GM23338 (cell line): ENCODE data around the gene TBC1D9. TPM values are rescaled to one million over a fixed set of nuclear protein-coding genes. Genes with fewer than 3 reads are reported as not detected.

ENCODE experiments used
- ATAC-seq: fragments of 200-7000 bp; cut with Tn5 transposase; 3 replicates; pipeline ENCODE4 v1.9.1; 2020
- DNase-seq: peaks from one replicate; pipeline ENCODE4 v3.0.0-alpha.2; 2015; ENCODE audit warnings: low spot score
- H2AFZ ChIP-seq: fragments of 200-600 bp; sonication (generic); 2 replicates; pipeline ENCODE4 v1.8.0; 2016; ENCODE audit warnings: antibody characterized with exemption, mild to moderate bottlenecking, moderate library complexity
- H3F3A ChIP-seq: fragments of 200-600 bp; sonication (generic); replicated peaks from 2 replicates; pipeline ENCODE4 v1.8.0; 2017; ENCODE audit warnings: antibody characterized with exemption, mixed run types, low read depth
- H3K27ac ChIP-seq: fragments of 200-600 bp; sonication (generic); 2 replicates; pipeline ENCODE4 v1.6.1; 2016; ENCODE audit warnings: low read depth
- H3K27me3 ChIP-seq: fragments of 200-600 bp; sonication (generic); 2 replicates; pipeline ENCODE4 v1.8.0; 2016; ENCODE audit warnings: mild to moderate bottlenecking, mixed run types, moderate library complexity; ENCODE audit not compliant: insufficient read depth
- H3K36me3 ChIP-seq: fragments of 200-600 bp; sonication (generic); 2 replicates; pipeline ENCODE4 v1.8.0; 2016; ENCODE audit warnings: mild to moderate bottlenecking; ENCODE audit not compliant: insufficient read depth
- H3K4me1 ChIP-seq: fragments of 200-600 bp; sonication (generic); 2 replicates; pipeline ENCODE4 v1.8.0; 2016; ENCODE audit warnings: mild to moderate bottlenecking, moderate library complexity; ENCODE audit not compliant: insufficient read depth
- H3K4me2 ChIP-seq: fragments of 200-600 bp; sonication (generic); 2 replicates; pipeline ENCODE4 v1.7.1; 2017; ENCODE audit warnings: mixed run types
- H3K4me3 ChIP-seq: fragments of 200-600 bp; sonication (generic); 2 replicates; pipeline ENCODE4 v1.6.1; 2016; ENCODE audit warnings: mixed run types
- H3K79me2 ChIP-seq: fragments of 200-600 bp; sonication (generic); replicated peaks from 2 replicates; pipeline ENCODE4 v1.8.0; 2017; ENCODE audit warnings: mild to moderate bottlenecking; ENCODE audit not compliant: insufficient read depth
- H3K9me2 ChIP-seq: fragments of 200-600 bp; sonication (generic); 2 replicates; pipeline ENCODE4 v1.8.0; 2017; ENCODE audit not compliant: insufficient read depth
- H4K20me1 ChIP-seq: fragments of 200-600 bp; sonication (generic); replicated peaks from 2 replicates; pipeline ENCODE4 v1.8.0; 2017; ENCODE audit warnings: mild to moderate bottlenecking; ENCODE audit not compliant: insufficient read depth
- H3K27ac Mint-ChIP-seq: 2 replicates; pipeline ENCODE4 v1.8.0; 2020; ENCODE audit warnings: inconsistent platforms, mild to moderate bottlenecking, moderate library complexity, mixed read lengths
- H3K27me3 Mint-ChIP-seq: 3 replicates; pipeline ENCODE4 v1.8.0; 2022; ENCODE audit warnings: low read depth, mild to moderate bottlenecking, moderate library complexity, mixed read lengths, inconsistent platforms; ENCODE audit not compliant: insufficient read depth, poor library complexity
- H3K36me3 Mint-ChIP-seq: 3 replicates; pipeline ENCODE4 v1.8.0; 2021; ENCODE audit warnings: low read depth, mild to moderate bottlenecking, inconsistent platforms, moderate library complexity, mixed read lengths
- H3K4me1 Mint-ChIP-seq: 3 replicates; pipeline ENCODE4 v1.8.0; 2020; ENCODE audit warnings: mild to moderate bottlenecking, inconsistent platforms, mixed read lengths
- H3K4me3 Mint-ChIP-seq: 3 replicates; pipeline ENCODE4 v1.8.0; 2021; ENCODE audit warnings: moderate library complexity, mild to moderate bottlenecking, inconsistent platforms, mixed read lengths
- H3K9me3 Mint-ChIP-seq: 3 replicates; pipeline ENCODE4 v1.8.0; 2020; ENCODE audit warnings: moderate library complexity, mild to moderate bottlenecking, inconsistent platforms, mixed read lengths
- CREB1 ChIP-seq: fragments of 250-450 bp; sonication (Bioruptor Pico); IDR thresholded peaks from 2 replicates; pipeline ENCODE4 v1.5.0; 2020; ENCODE audit warnings: low read depth, mild to moderate bottlenecking, moderate library complexity
- CTCF ChIP-seq, 2 experiments: fragments of 200-600 bp in 1 of 2; sonication (generic) in 1 of 2; conservative IDR thresholded peaks; 2 replicates each; pipeline versions ENCODE4 v1.5.1 to v1.6.1; 2016 to 2017; ENCODE audit warnings: antibody characterized with exemption in 2 of 2, low read depth in 2 of 2, mild to moderate bottlenecking in 2 of 2, moderate library complexity in 1 of 2
- ETS1 ChIP-seq: IDR thresholded peaks from 2 replicates; pipeline ENCODE4 v1.6.1; 2016; ENCODE audit warnings: antibody characterized with exemption
- EZH2 ChIP-seq: fragments of 200-600 bp; sonication (generic); IDR thresholded peaks from one replicate; pipeline ENCODE4 v1.8.0; 2017; ENCODE audit warnings: antibody characterized with exemption, mild to moderate bottlenecking, low read depth; ENCODE audit not compliant: unreplicated experiment
- JUNB ChIP-seq: IDR thresholded peaks from one replicate; pipeline ENCODE4 v1.6.1; 2016; ENCODE audit warnings: antibody characterized with exemption; ENCODE audit not compliant: unreplicated experiment
- NANOG ChIP-seq: IDR thresholded peaks from 2 replicates; pipeline ENCODE4 v1.6.1; 2016; ENCODE audit warnings: antibody characterized with exemption, borderline replicate concordance
- POLR2AphosphoS5 ChIP-seq: IDR thresholded peaks from 2 replicates; pipeline ENCODE4 v1.6.1; 2016; ENCODE audit warnings: antibody characterized with exemption, low read depth
- REST ChIP-seq: IDR thresholded peaks from one replicate; pipeline ENCODE4 v1.6.1; 2018; ENCODE audit warnings: antibody characterized with exemption; ENCODE audit not compliant: unreplicated experiment
- STAT1 ChIP-seq: IDR thresholded peaks from one replicate; pipeline ENCODE4 v1.6.1; 2016; ENCODE audit warnings: antibody characterized with exemption; ENCODE audit not compliant: unreplicated experiment
- ZNF462 ChIP-seq: fragments of 250-450 bp; sonication (Bioruptor Pico); IDR thresholded peaks from 2 replicates; pipeline ENCODE4 v1.5.0; 2020; ENCODE audit warnings: mild to moderate bottlenecking, moderate library complexity
- polyA plus RNA-seq: library from polyadenylated mRNA; unstranded; fragments of >200 nt; fragmentation: Nextera tagmentation; extraction: Ambion mirVana; gene quantifications from 2 replicates; pipeline ENCODE4 v1.2.1, GENCODE V29; 2016
- total RNA-seq: library from RNA; depleted of rRNA; stranded (reverse); fragments of >200 nt; shearing (Covaris generic); gene quantifications from 2 replicates; pipeline ENCODE4 v1.2.3, GENCODE V29; 2014

Gene TBC1D9
- total and polyA plus RNA-seq, 2 experiments from 2014 or later = 0.03 to 0.56 TPM

- Histone ChIP-seq H3K27ac (no peak overlapping the region), H4K20me1 (no peaks in the 10 kb centered on the region), H3K4me2 (no peak overlapping the region), H3K27me3 (no peaks in the 10 kb centered on the region), H3K4me3 (no peak overlapping the region), H3F3A (no peaks in the 10 kb centered on the region), H3K79me2 (no peaks in the 10 kb centered on the region), H3K4me1 (no peaks in the 10 kb centered on the region), H3K9me2 (no peaks in the 10 kb centered on the region), H3K36me3 (no peaks in the 10 kb centered on the region), H2AFZ (no peak overlapping the region)
- H3K9me3 Mint-ChIP-seq = no peaks in the 10 kb centered on the region
- H3K4me3 Mint-ChIP-seq = no peak overlapping the region
- H3K36me3 Mint-ChIP-seq = no peaks in the 10 kb centered on the region
- TF ChIP-seq CREB1 = no peak
- no peak for TF ChIP-seq CTCF (conservative IDR thresholded peaks at IDR 0.05; ENCODE audit: low read depth in 2 of 2)
- no peak for TF ChIP-seq EZH2
- no peak for TF ChIP-seq POLR2AphosphoS5
- no peak for TF ChIP-seq NANOG
- no peak for TF ChIP-seq JUNB
- no peak for TF ChIP-seq STAT1
- no peak for TF ChIP-seq ETS1
- TF ChIP-seq REST = no peak
- no peak for TF ChIP-seq ZNF462 (CRISPR knock-in tag)
- no peaks in the 10 kb centered on the region for H3K4me1 Mint-ChIP-seq
- H3K27ac Mint-ChIP-seq = no peak overlapping the region
- no peak for DNase-seq
- H3K27me3 Mint-ChIP-seq = no peaks in the 10 kb centered on the region
- ATAC-seq = no peak
Measured at GRCh38 chr4:140672416-140672815, 83.8 kb downstream of the TBC1D9 start.
